Measurements from ENCODE around the gene TRNAU1AP.
"Not testable (repeated sequence)": the region's sequence is repeated elsewhere in the genome, so short reads cannot be mapped to it uniquely, and the experiment has no call there.

- TF ChIP-seq RCOR1 (conservative IDR thresholded peaks at IDR 0.05; ENCODE audit: low read depth, low read length); ESRRA (IDR thresholded peaks at IDR 0.05; ENCODE audit: low read length); POLR2A (IDR thresholded peaks at IDR 0.05; ENCODE audit: low read depth, low read length); SREBF1 (IDR thresholded peaks at IDR 0.05; ENCODE audit: low read length); MEF2B (IDR thresholded peaks at IDR 0.05; ENCODE audit: partially characterized antibody, poor library complexity, severe bottlenecking); SMARCA5 (IDR thresholded peaks at IDR 0.05); NR2C1 (IDR thresholded peaks at IDR 0.05); POU2F2 (IDR thresholded peaks at IDR 0.05; ENCODE audit: borderline replicate concordance, low read depth, low read length): not testable (repeated sequence)
- TF ChIP-seq, protein P1, sequence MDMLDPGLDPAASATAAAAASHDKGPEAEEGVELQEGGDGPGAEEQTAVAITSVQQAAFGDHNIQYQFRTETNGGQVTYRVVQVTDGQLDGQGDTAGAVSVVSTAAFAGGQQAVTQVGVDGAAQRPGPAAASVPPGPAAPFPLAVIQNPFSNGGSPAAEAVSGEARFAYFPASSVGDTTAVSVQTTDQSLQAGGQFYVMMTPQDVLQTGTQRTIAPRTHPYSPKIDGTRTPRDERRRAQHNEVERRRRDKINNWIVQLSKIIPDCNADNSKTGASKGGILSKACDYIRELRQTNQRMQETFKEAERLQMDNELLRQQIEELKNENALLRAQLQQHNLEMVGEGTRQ (IDR thresholded peaks at IDR 0.05; ENCODE audit: borderline replicate concordance, low read depth, low read length): not testable (repeated sequence)
- TF ChIP-seq, protein P2, sequence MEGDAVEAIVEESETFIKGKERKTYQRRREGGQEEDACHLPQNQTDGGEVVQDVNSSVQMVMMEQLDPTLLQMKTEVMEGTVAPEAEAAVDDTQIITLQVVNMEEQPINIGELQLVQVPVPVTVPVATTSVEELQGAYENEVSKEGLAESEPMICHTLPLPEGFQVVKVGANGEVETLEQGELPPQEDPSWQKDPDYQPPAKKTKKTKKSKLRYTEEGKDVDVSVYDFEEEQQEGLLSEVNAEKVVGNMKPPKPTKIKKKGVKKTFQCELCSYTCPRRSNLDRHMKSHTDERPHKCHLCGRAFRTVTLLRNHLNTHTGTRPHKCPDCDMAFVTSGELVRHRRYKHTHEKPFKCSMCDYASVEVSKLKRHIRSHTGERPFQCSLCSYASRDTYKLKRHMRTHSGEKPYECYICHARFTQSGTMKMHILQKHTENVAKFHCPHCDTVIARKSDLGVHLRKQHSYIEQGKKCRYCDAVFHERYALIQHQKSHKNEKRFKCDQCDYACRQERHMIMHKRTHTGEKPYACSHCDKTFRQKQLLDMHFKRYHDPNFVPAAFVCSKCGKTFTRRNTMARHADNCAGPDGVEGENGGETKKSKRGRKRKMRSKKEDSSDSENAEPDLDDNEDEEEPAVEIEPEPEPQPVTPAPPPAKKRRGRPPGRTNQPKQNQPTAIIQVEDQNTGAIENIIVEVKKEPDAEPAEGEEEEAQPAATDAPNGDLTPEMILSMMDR (IDR thresholded peaks at IDR 0.05 in 2 of 3, conservative IDR thresholded peaks at IDR 0.05 in 1 of 3; ENCODE audit: control insufficient read depth in 2 of 3, extremely low read depth in 1 of 3, insufficient read depth in 1 of 3, low read depth in 3 of 3, low read length in 3 of 3): not testable (repeated sequence)
Observed at GRCh38 chr1:28572891-28573290, 20.0 kb downstream of the TRNAU1AP start.

Data from GM12878 (cell line).